Germinal center (tissue), 1 donor: ENCODE results near the gene EXOC4.

ENCODE experiments used
- DNase-seq: peaks from one replicate; pipeline ENCODE4 v3.0.0; 2012; ENCODE audit warnings: mixed read lengths, low spot score

Gene EXOC4

GRCh38 chr7:133794479-133794878 lies 541.6 kb downstream of the EXOC4 start:
- no peak for DNase-seq

GRCh38 chr7:133795068-133795665 lies 542.3 kb downstream of the EXOC4 start:
- DNase-seq, result no peak

GRCh38 chr7:133796782-133797745 lies 544.2 kb downstream of the EXOC4 start:
- no peak for DNase-seq

DNA sequence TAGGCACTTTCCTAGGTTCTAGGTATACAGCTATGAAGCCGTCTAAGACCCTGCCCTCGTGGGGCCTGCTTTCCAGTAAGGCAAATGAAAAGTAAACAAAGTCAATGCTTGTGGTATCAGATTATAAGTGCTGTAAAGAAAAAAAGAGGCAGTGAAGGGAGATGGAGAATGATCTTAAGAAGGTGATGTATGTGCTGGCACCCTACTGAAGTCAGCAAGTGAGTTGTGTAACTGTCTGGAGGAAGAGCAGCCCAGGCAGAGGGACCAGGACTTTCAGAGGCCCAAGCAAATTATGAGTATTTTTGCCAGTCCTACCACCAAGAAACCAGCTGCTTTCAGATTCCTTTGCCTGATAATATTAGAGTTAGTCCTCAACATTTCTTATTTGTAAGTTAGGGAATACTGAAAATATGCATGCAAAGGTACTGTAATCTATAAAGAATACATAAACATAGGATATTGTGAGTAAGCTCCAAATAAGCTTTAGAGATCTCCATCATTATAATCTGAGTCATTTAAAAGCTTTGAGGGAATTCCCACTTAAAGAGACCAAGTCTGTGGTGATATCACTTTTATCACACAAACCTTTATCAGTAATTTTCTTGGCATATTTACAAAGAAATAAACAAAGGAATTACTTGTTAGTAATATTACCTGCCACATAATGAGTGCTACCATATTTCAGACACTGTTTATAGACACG lies 545.1 kb downstream of the EXOC4 start:
- DNase-seq, result no peak

DNA sequence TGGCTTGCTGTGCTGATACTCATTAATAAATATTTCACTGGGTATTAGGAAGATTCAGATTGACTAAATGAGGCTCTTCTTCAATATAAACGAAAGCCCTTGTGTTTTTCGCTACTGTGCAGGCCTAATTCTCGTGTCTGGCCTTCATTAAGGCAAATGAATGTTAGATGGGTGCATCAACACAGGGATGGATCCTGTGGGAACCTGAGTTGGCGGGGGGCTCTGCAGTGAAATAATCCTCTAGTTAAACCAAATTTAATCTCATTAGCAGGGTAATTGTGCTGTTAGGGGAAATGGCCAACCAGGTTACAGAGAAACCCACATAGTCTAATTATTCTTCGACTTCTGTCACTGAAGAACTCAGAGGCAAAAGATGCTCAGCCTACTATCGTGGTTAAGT lies 548.5 kb downstream of the EXOC4 start:
- no peak for DNase-seq

DNA sequence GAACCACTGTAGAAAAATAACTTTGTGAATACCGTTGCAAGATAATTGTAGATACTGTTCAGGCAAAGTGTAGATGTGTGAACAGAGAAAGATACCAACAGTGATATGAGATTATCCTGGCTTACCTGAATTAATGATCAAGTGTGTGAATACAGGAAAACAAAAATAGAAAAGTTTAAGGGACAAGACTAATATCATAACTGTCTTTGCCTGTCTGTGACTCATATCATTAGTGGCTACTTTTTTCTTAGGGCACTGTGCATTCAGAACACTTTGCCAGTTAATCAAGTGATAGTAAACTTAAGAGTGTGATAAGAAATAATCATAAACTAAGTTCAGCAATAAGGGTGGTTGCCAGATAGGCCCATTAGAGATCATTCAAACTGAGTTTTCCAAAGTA lies 551.2 kb downstream of the EXOC4 start:
- DNase-seq, result no peak

DNA sequence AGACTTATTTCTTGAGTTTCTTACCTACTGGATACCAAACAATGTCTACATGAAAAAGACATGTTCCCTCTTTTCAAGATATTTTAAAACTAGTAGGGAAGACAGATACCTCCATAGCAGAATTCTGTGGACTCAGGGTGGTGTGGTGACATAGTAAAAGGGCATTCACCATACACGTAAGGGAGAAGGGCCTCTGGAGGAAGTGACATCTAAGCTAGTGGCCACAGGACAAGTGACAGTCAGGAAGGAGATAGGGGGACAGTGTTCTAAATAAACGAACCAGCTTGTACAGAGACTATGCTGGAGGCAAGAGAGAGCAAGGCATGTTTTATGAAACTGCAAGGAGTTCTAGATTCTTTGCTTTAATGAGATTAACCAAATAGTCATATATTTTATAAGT lies 552.5 kb downstream of the EXOC4 start:
- no peak for DNase-seq

DNA sequence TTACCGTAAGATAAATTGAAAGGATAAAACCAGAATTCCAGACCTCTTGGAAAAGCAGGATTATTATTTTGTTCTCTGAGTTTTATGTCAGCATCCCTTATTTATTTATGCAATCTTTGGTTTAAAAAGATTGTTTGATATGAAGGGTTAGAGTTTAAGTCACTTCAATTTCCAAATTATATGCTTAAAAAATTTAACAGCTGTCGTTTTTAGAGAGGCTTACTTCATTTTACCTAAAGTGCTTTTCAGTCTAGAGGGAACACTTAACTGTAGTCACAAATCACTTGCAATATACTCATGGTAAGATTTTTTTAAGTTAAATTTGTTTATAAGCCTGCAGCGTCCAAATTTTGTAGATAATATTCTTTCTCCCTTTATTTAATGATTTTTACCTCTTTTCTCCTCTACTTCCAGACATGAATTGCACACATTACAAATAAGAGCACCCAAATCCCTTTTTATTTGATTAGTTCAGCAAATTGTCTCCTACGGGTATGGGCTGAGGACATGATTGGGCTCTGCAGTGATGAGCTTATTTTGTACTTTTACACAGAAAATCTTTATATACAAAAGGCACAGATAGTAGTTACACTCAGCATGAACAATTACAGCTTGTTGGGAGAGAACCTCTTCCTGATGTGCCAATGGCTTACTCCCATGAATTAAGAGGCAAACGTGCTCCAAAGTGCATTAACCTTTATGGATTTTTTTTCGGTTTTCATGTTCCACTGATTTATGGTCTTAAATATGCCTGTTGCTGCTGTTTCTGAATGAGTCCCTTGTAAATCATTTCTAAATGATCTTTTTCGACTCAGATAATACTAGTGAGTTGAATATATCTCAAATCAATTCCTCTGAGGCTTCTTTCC lies 555.0 kb downstream of the EXOC4 start:
- no peak for DNase-seq

GRCh38 chr7:133808493-133808866 lies 555.6 kb downstream of the EXOC4 start:
- DNase-seq, result no peak

GRCh38 chr7:133812877-133813276 lies 560.0 kb downstream of the EXOC4 start:
- no peak for DNase-seq

- DNase-seq, result no peak
Observed at GRCh38 chr7:133815611-133816210, 562.8 kb downstream of the EXOC4 start.

DNA sequence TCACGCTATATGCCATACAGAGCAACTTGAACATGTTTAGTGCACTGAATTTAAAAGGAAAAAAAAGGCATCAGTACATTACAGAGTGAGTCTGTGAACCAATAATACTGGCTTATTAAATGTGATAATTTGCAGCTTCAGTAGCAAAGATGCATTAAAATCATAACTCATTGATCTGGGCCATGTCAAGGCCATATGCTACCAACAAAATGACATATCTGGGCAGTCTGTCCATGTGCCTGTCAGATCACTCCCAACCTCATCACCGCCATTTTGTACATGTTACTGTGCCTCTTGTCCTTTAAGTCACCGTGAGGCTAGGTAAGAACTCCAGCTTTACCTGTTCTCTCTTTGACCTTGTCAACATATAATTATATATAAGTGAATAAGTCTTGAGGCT lies 566.8 kb downstream of the EXOC4 start:
- DNase-seq, result no peak

DNA sequence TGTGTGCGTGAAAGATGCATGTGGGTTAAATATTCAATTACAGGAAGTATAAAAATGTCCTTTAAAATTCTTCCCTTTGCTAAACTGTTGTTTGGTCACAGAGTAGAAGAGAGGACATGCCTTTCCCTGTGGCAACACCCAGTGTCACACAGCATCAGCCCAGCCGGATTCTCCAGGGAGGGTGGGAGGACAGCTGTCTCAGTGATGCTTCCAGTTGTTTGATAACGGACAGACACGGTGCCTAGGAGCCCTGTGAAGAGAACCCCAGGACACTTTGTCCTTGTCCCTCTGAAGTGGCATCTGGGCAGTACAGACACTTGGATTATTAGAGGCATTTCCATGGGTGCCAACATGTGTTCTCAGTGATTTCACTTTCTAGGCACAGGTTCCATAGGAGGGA lies 567.7 kb downstream of the EXOC4 start:
- DNase-seq, result no peak

- no peak for DNase-seq
Observed at GRCh38 chr7:133821171-133821570, 568.3 kb downstream of the EXOC4 start.

GRCh38 chr7:133822001-133822641 lies 569.2 kb downstream of the EXOC4 start:
- no peak for DNase-seq

GRCh38 chr7:133822868-133823552 lies 570.1 kb downstream of the EXOC4 start:
- DNase-seq, result no peak

- DNase-seq, result no peak
Observed at GRCh38 chr7:133824132-133824531, 571.3 kb downstream of the EXOC4 start.

- no peak for DNase-seq
Observed at GRCh38 chr7:133827707-133828623, 575.1 kb downstream of the EXOC4 start.

DNA sequence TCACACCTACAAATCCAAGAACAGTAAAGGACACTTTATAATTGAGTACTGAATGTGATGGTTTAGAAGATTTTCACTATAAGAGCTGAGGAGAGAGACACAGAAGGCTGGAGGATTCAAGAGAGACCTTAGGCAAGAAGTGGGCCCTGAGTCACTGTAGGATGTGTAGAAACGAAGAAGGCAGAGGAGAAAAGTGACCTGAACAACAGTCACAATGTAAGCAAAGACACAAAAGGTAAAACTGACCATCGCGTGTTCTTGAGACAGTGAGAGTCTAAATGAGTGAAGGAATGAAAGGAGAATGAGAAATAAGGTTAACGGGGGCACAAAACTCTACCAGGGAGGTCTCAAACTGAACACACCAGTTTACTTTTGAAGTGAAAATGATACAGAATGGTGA lies 576.0 kb downstream of the EXOC4 start:
- no peak for DNase-seq
